HuH-7 (cell line): ENCODE measurements around the gene CDCA7.
"Not testable (repeated sequence)": the region's sequence is repeated elsewhere in the genome, so short reads cannot be mapped to it uniquely, and the experiment has no call there.

Source experiments
- DNase-seq: peaks from one replicate; pipeline ENCODE4 v3.0.0; 2011; ENCODE audit warnings: low spot score

The CDCA7 gene

DNA sequence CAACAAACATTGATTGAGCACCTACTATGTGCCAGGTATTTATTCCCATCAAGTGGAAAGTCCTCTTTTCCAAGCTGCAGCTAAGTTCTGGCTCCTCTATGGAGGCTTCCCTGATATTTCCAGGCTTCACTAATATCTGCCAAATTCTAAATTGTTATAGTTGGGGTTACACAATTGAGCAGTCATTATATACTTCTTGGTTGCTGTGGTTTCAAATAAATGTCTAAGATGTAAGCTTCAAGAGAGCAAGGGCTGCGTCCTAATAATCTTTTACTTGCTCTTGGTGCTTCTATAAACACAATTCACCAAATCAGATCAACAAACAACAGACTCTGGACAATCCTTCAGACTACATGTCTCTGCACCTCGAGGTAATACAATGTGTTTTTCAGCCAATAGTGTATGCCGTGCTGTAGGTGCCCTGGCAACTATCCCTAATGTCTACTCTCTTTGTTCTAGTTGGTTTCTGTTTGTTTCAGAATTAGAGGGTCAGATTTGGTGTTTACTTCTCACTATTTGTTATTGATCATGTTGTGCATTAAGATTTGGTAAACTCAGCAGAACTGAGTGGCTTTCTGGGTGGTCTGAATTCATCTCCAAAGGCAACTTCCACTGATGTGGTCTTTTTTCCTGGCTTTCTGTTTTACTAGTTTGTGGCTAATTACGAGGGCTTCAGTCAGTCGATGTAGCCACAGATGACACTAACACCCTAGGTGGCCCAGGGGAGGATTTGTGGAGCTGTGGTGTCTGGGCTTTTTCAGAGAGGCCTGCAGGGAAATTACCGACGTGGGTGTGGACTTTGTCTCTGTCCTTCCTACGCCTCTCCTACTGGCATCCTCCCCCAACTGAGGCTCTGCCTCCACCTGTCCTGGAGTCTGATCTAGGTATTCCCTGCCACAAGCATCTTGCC, 50.4 kb downstream of the CDCA7 start:
- DNase-seq: no peak

DNA sequence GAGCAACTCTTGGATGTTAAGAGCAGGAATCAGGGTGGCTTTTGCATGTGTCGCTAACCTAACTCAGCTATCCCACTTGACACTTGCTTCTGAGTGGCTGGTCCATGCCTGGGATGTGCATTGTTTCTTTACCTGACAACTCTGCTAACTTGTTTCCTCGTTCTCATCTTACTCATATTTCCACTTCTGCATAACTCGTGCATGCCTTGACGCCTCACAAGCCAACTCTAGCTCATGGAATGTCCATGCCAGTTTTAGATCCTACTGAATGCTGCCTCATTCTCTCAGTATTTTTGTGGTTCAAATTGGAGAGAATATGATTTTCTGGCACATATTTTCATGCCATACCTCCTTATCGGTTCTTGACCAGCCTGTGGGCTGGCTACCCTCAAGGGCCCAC, 52.5 kb downstream of the CDCA7 start:
- DNase-seq: no peak

GRCh38 chr2:173407646-173408045, 53.0 kb downstream of the CDCA7 start:
- no peak for DNase-seq

DNA sequence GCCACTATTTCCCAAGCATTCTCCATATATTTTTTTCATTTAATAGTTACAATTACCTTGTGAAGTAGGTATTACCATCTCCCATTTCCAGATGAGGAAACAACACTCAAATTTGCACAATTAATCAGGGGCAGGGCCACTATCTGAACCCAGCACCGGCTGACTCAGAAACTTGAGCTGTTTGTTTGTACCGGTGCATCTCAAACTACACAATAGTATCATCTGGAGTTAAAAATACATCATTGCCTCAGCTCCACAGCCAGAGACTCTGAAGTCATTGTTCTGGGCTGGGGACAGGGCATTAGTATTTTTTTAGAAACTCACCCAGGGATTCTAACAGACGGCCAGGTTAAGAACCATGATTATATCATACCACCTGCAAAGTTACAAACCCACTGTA, 55.9 kb downstream of the CDCA7 start:
- DNase-seq: no peak

DNA sequence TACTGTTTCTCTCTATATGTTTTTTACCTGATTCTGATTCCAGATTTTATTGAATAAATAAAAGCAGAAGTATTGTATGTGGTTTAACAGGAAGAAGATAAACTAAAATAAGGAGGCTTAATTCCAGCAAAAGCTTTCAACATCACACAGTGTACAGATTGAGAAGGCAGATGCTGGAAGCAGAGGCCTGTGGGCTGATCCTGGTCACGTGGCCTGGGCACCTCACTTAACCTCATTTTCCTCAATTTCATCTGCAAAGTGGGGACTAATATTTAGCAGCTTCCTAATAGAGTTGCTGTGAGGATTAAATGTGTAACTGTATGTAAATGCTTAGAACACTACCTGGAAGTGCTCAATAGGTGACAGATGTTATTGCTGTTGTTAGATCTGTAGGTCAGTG, 58.0 kb downstream of the CDCA7 start:
- DNase-seq: no peak

GRCh38 chr2:173414823-173415322, 60.2 kb downstream of the CDCA7 start:
- no peak for DNase-seq

GRCh38 chr2:173415431-173416381, 61.0 kb downstream of the CDCA7 start:
- no peak for DNase-seq

GRCh38 chr2:173416415-173417152, 61.9 kb downstream of the CDCA7 start:
- not testable (repeated sequence) for DNase-seq

DNA sequence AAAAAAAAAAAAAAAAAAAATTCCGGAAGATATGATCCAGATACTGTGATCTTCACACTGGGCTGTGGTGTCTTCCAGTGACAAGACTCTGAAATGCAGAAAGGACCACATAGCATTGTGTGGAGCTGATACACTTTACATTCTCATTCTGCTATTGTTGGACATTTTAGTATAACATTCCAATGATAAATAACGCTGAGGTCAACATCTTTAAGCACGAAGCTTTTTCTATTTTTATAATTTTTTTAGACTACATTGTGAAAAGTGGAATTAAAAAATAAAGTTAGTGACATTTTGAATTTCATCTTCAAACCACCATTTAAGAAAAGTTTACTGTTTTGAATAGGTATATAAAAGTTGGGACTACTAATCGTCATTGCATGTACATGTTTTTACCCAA, 62.7 kb downstream of the CDCA7 start:
- DNase-seq: no peak

- no peak for DNase-seq
Measured at GRCh38 chr2:173417802-173418201, 63.1 kb downstream of the CDCA7 start.
